GM10266 (cell line): ENCODE measurements around the gene MARCHF3.

ENCODE experiments used
- DNase-seq: peaks from one replicate; pipeline ENCODE4 v3.0.0; 2012; ENCODE audit errors: extremely low spot score
- CTCF ChIP-seq: IDR thresholded peaks from 2 replicates; pipeline ENCODE4 v1.5.1; 2012; ENCODE audit warnings: mild to moderate bottlenecking, low read depth; ENCODE audit not compliant: control insufficient read depth, insufficient read depth; ENCODE audit errors: missing control alignments

MARCHF3 gene

GRCh38 chr5:127070243-127070642 is 39.9 kb upstream of the MARCHF3 start:
- DNase-seq: no peak
- no peak for TF ChIP-seq CTCF

GRCh38 chr5:127068493-127069214 is 38.3 kb upstream of the MARCHF3 start:
- TF ChIP-seq CTCF: no peak
- no peak for DNase-seq

- DNase-seq: no peak
- no peak for TF ChIP-seq CTCF
Observed at GRCh38 chr5:127066721-127067120, 36.4 kb upstream of the MARCHF3 start.

- DNase-seq: no peak
- TF ChIP-seq CTCF: no peak
Observed at GRCh38 chr5:127064253-127064840, 34.0 kb upstream of the MARCHF3 start.

GRCh38 chr5:127063257-127063913 is 33.0 kb upstream of the MARCHF3 start:
- DNase-seq: no peak
- no peak for TF ChIP-seq CTCF

- DNase-seq: no peak
- no peak for TF ChIP-seq CTCF
Observed at GRCh38 chr5:127061956-127062355, 31.6 kb upstream of the MARCHF3 start.

GRCh38 chr5:127061537-127061936 is 31.2 kb upstream of the MARCHF3 start:
- no peak for TF ChIP-seq CTCF
- DNase-seq: no peak
